NK-92 treated with Interleukin-12 subunit alpha and Interleukin-12 subunit beta, amount 100 ng/mL, for 24 hours (cell line): ENCODE measurements around the gene CD4.
"Not testable (repeated sequence)": the region's sequence is repeated elsewhere in the genome, so short reads cannot be mapped to it uniquely, and the experiment has no call there.

ENCODE experiments used
- DNase-seq: peaks from one replicate; lab custom pipeline; 2025; lab: John Stamatoyannopoulos, UW

Gene CD4

GRCh38 chr12:6847676-6848075 lies 58.3 kb downstream of the CD4 start:
- no peak for DNase-seq

- no peak for DNase-seq
These were observed 60.1 kb downstream of the CD4 start for GRCh38 chr12:6849427-6849826.

GRCh38 chr12:6849976-6850560 lies 60.7 kb downstream of the CD4 start:
- no peak for DNase-seq

GRCh38 chr12:6850796-6851152 lies 61.4 kb downstream of the CD4 start:
- no peak for DNase-seq

GRCh38 chr12:6851153-6851920 lies 62.0 kb downstream of the CD4 start, which contains the start of gene CDCA3:
Gene CDCA3 (minus strand): TSS chr12:6851286. CDS start chr12:6850952, 334 bp downstream.
- peak; percentile 78 for DNase-seq

- DNase-seq: peak; percentile 93
These were observed 62.8 kb downstream of the CD4 start, which contains the start of gene USP5 for GRCh38 chr12:6851921-6852650. Gene USP5 (plus strand): TSS chr12:6852150. CDS start chr12:6852180, 30 bp downstream.

- DNase-seq: peak; percentile 13
These were observed 63.5 kb downstream of the CD4 start for GRCh38 chr12:6852651-6853354.

GRCh38 chr12:6853626-6854025 lies 64.3 kb downstream of the CD4 start:
- no peak for DNase-seq

- DNase-seq: no peak
These were observed 64.7 kb downstream of the CD4 start for GRCh38 chr12:6854036-6854435.

- DNase-seq: no peak
These were observed 66.0 kb downstream of the CD4 start for GRCh38 chr12:6855322-6855721.

GRCh38 chr12:6858799-6859198 lies 69.5 kb downstream of the CD4 start:
- no peak for DNase-seq

GRCh38 chr12:6860116-6860515 lies 70.8 kb downstream of the CD4 start:
- DNase-seq: no peak

GRCh38 chr12:6860942-6861341 lies 71.6 kb downstream of the CD4 start:
- no peak for DNase-seq

GRCh38 chr12:6861391-6861790 lies 72.1 kb downstream of the CD4 start:
- no peak for DNase-seq

- DNase-seq: no peak
These were observed 73.7 kb downstream of the CD4 start for GRCh38 chr12:6863033-6863432.

- DNase-seq: no peak
These were observed 74.4 kb downstream of the CD4 start for GRCh38 chr12:6863586-6864321.

- not testable (repeated sequence) for DNase-seq
These were observed 76.0 kb downstream of the CD4 start for GRCh38 chr12:6865307-6865706.

- no peak for DNase-seq
These were observed 77.0 kb downstream of the CD4 start for GRCh38 chr12:6866163-6866919.

- DNase-seq: no peak
These were observed 77.6 kb downstream of the CD4 start for GRCh38 chr12:6866920-6867412.

- peak; percentile 61 for DNase-seq
These were observed 78.3 kb downstream of the CD4 start, which contains the start of gene TPI1 for GRCh38 chr12:6867413-6868210. Gene TPI1 (plus strand): TSS chr12:6867531. CDS start chr12:6867567, 36 bp downstream.
